ENCODE results near the gene ARL6IP4.

ARL6IP4 gene

GRCh38 chr12:122979001-122979907, 1.2 kb upstream of the ARL6IP4 start:
- no peak for TF ChIP-seq CTCF (conservative IDR thresholded peaks at IDR 0.05; ENCODE audit: low read depth, low read length)
- peak overlapping the region; percentile 86 for H3K4me3 ChIP-seq (ENCODE audit: low read depth, low read length)
- DNase-seq (ENCODE audit: low read depth), result no peak

- no peak for TF ChIP-seq CTCF (conservative IDR thresholded peaks at IDR 0.05; ENCODE audit: low read depth, low read length)
- peak overlapping the region; percentile 86 for H3K4me3 ChIP-seq (ENCODE audit: low read depth, low read length)
- peak; percentile 21 for DNase-seq (ENCODE audit: low read depth)
Measured at GRCh38 chr12:122979908-122980182, 636 bp upstream of the ARL6IP4 start.

- TF ChIP-seq CTCF (conservative IDR thresholded peaks at IDR 0.05; ENCODE audit: low read depth, low read length), result no peak
- DNase-seq (ENCODE audit: low read depth), result peak; percentile 33
- peak overlapping the region; percentile 86 for H3K4me3 ChIP-seq (ENCODE audit: low read depth, low read length)
Measured at GRCh38 chr12:122981036-122981471, 573 bp downstream of the ARL6IP4 start.

GRCh38 chr12:122981587-122982476, 1.4 kb downstream of the ARL6IP4 start:
- DNase-seq (ENCODE audit: low read depth), result no peak
- TF ChIP-seq CTCF (conservative IDR thresholded peaks at IDR 0.05; ENCODE audit: low read depth, low read length), result no peak
- H3K4me3 ChIP-seq (ENCODE audit: low read depth, low read length), result peak overlapping the region; percentile 86

- peak overlapping the region; percentile 86 for H3K4me3 ChIP-seq (ENCODE audit: low read depth, low read length)
Measured at GRCh38 chr12:122982477-122982815, 2.0 kb downstream of the ARL6IP4 start.

More at GRCh38 chr12:122982477-122982815, 2.0 kb downstream of the ARL6IP4 start:
- DNase-seq (ENCODE audit: low read depth), result no peak
- no peak for TF ChIP-seq CTCF (conservative IDR thresholded peaks at IDR 0.05; ENCODE audit: low read depth, low read length)

All from choroid plexus epithelial cell (primary cell).